NCI-H2227 (cell line): ENCODE measurements around the gene TUBB2B.
"Not testable (repeated sequence)": the region's sequence is repeated elsewhere in the genome, so short reads cannot be mapped to it uniquely, and the experiment has no call there.

Experiments used
- DNase-seq: peaks from one replicate; lab custom pipeline; 2025; ENCODE audit not compliant: unreplicated experiment; lab: John Stamatoyannopoulos, UW

Gene TUBB2B

GRCh38 chr6:3212261-3212660 lies 15.2 kb downstream of the TUBB2B start:
- no peak for DNase-seq

GRCh38 chr6:3211681-3212080 lies 15.8 kb downstream of the TUBB2B start:
- no peak for DNase-seq

- DNase-seq, result no peak
Observed at GRCh38 chr6:3210024-3210610, 17.3 kb downstream of the TUBB2B start.

GRCh38 chr6:3209114-3210023 lies 18.1 kb downstream of the TUBB2B start:
- peak; percentile 86 for DNase-seq

- DNase-seq, result no peak
Observed at GRCh38 chr6:3208775-3209113, 18.7 kb downstream of the TUBB2B start.

GRCh38 chr6:3208098-3208774 lies 19.2 kb downstream of the TUBB2B start:
- DNase-seq, result no peak

GRCh38 chr6:3206339-3207015 lies 21.0 kb downstream of the TUBB2B start:
- no peak for DNase-seq

- DNase-seq, result no peak
Observed at GRCh38 chr6:3205913-3206312, 21.5 kb downstream of the TUBB2B start.

GRCh38 chr6:3204921-3205320 lies 22.5 kb downstream of the TUBB2B start:
- no peak for DNase-seq

GRCh38 chr6:3202999-3203696 lies 24.3 kb downstream of the TUBB2B start:
- no peak for DNase-seq

- DNase-seq, result no peak
Observed at GRCh38 chr6:3201388-3201787, 26.1 kb downstream of the TUBB2B start.

GRCh38 chr6:3200682-3201081 lies 26.8 kb downstream of the TUBB2B start:
- DNase-seq, result no peak

- DNase-seq, result no peak
Observed at GRCh38 chr6:3199382-3199781, 28.1 kb downstream of the TUBB2B start.

- DNase-seq, result not testable (repeated sequence)
Observed at GRCh38 chr6:3197734-3198133, 29.7 kb downstream of the TUBB2B start.

- DNase-seq, result no peak
Observed at GRCh38 chr6:3196770-3197169, 30.7 kb downstream of the TUBB2B start.

- DNase-seq, result peak; percentile 90
Observed at GRCh38 chr6:3195695-3196497, 31.6 kb downstream of the TUBB2B start.

- no peak for DNase-seq
Observed at GRCh38 chr6:3195420-3195694, 32.1 kb downstream of the TUBB2B start.

- DNase-seq, result peak; percentile 88
Observed at GRCh38 chr6:3194535-3195419, 32.7 kb downstream of the TUBB2B start.

- DNase-seq, result peak; percentile 28
Observed at GRCh38 chr6:3193102-3193849, 34.2 kb downstream of the TUBB2B start.
